Measurements from ENCODE around the gene RASL10A. TPM values are rescaled to one million over a fixed set of nuclear protein-coding genes. Genes with fewer than 3 reads are reported as not detected.

RASL10A gene
- total and polyA plus RNA-seq, 2 donors (not counting 1 experiment from before 2014, with no cell fraction given), result not detected

- no peak overlapping the region for H2AFZ ChIP-seq (ENCODE audit: low read length)
- no peak overlapping the region for H3K4me2 ChIP-seq (ENCODE audit: extremely low read depth, insufficient read depth, low read length)
- DNase-seq (ENCODE audit: low read depth in 2 of 2), result no peak
- no peaks in the 10 kb centered on the region for H3K79me2 ChIP-seq (ENCODE audit: control insufficient read depth, insufficient read depth, low read length)
- H3K27ac ChIP-seq (ENCODE audit: insufficient read depth, low read length), result no peak overlapping the region
- H3K9ac ChIP-seq (ENCODE audit: insufficient read depth, low read length), result no peak overlapping the region
- H4K20me1 ChIP-seq (ENCODE audit: control insufficient read depth, extremely low read depth, insufficient read depth, low read length), result no peaks in the 10 kb centered on the region
- H3K9me3 ChIP-seq (ENCODE audit: control insufficient read depth, insufficient read depth, low read depth, low read length), result no peaks in the 10 kb centered on the region
- H3K27me3 ChIP-seq (ENCODE audit: control insufficient read depth, insufficient read depth, low read length), result no peaks in the 10 kb centered on the region
- H3K4me3 ChIP-seq (replicated peaks in 1 of 4; ENCODE audit: control extremely low read depth in 1 of 4, insufficient read depth in 1 of 4, low read depth in 3 of 4, low read length in 4 of 4), result no peak overlapping the region
- H3K36me3 ChIP-seq (ENCODE audit: control insufficient read depth, insufficient read depth, low read length), result peaks cover 28% of the 10 kb centered on the region
- TF ChIP-seq EZH2 (IDR thresholded peaks at IDR 0.05; ENCODE audit: low read length, missing control alignments) (no peak), CTCF (conservative IDR thresholded peaks at IDR 0.05 in 1 of 2, IDR thresholded peaks at IDR 0.05 in 1 of 2; ENCODE audit: low read depth in 1 of 2, low read length in 2 of 2) (no peak)
- no peaks in the 10 kb centered on the region for H3K4me1 ChIP-seq (ENCODE audit: control insufficient read depth, extremely low read depth, insufficient read depth, low read length)
Measured at GRCh38 chr22:29353860-29354259, 38.4 kb upstream of the RASL10A start.

- peaks cover 28% of the 10 kb centered on the region for H3K36me3 ChIP-seq (ENCODE audit: control insufficient read depth, insufficient read depth, low read length)
- no peak overlapping the region for H3K9ac ChIP-seq (ENCODE audit: insufficient read depth, low read length)
- no peak for DNase-seq (ENCODE audit: low read depth in 2 of 2)
- H3K9me3 ChIP-seq (ENCODE audit: control insufficient read depth, insufficient read depth, low read depth, low read length), result no peaks in the 10 kb centered on the region
- H3K27ac ChIP-seq (ENCODE audit: insufficient read depth, low read length), result no peak overlapping the region
- H4K20me1 ChIP-seq (ENCODE audit: control insufficient read depth, extremely low read depth, insufficient read depth, low read length), result no peaks in the 10 kb centered on the region
- no peak overlapping the region for H3K4me3 ChIP-seq (replicated peaks in 1 of 4; ENCODE audit: control extremely low read depth in 1 of 4, insufficient read depth in 1 of 4, low read depth in 3 of 4, low read length in 4 of 4)
- H3K79me2 ChIP-seq (ENCODE audit: control insufficient read depth, insufficient read depth, low read length), result no peaks in the 10 kb centered on the region
- no peaks in the 10 kb centered on the region for H3K27me3 ChIP-seq (ENCODE audit: control insufficient read depth, insufficient read depth, low read length)
- no peak for TF ChIP-seq CTCF (conservative IDR thresholded peaks at IDR 0.05 in 1 of 2, IDR thresholded peaks at IDR 0.05 in 1 of 2; ENCODE audit: low read depth in 1 of 2, low read length in 2 of 2)
- no peak for TF ChIP-seq EZH2 (IDR thresholded peaks at IDR 0.05; ENCODE audit: low read length, missing control alignments)
- no peak overlapping the region for H3K4me2 ChIP-seq (ENCODE audit: extremely low read depth, insufficient read depth, low read length)
- no peak overlapping the region for H2AFZ ChIP-seq (ENCODE audit: low read length)
- no peaks in the 10 kb centered on the region for H3K4me1 ChIP-seq (ENCODE audit: control insufficient read depth, extremely low read depth, insufficient read depth, low read length)
Measured at GRCh38 chr22:29353286-29353685, 37.8 kb upstream of the RASL10A start.

GRCh38 chr22:29352778-29353177, 37.3 kb upstream of the RASL10A start:
- H3K9ac ChIP-seq (ENCODE audit: insufficient read depth, low read length), result no peak overlapping the region
- H4K20me1 ChIP-seq (ENCODE audit: control insufficient read depth, extremely low read depth, insufficient read depth, low read length), result no peaks in the 10 kb centered on the region
- no peaks in the 10 kb centered on the region for H3K9me3 ChIP-seq (ENCODE audit: control insufficient read depth, insufficient read depth, low read depth, low read length)
- H3K4me2 ChIP-seq (ENCODE audit: extremely low read depth, insufficient read depth, low read length), result no peak overlapping the region
- H3K27ac ChIP-seq (ENCODE audit: insufficient read depth, low read length), result no peak overlapping the region
- no peak for DNase-seq (ENCODE audit: low read depth in 2 of 2)
- no peak for TF ChIP-seq EZH2 (IDR thresholded peaks at IDR 0.05; ENCODE audit: low read length, missing control alignments)
- H3K4me1 ChIP-seq (ENCODE audit: control insufficient read depth, extremely low read depth, insufficient read depth, low read length), result no peaks in the 10 kb centered on the region
- no peak overlapping the region for H3K4me3 ChIP-seq (replicated peaks in 1 of 4; ENCODE audit: control extremely low read depth in 1 of 4, insufficient read depth in 1 of 4, low read depth in 3 of 4, low read length in 4 of 4)
- H3K79me2 ChIP-seq (ENCODE audit: control insufficient read depth, insufficient read depth, low read length), result no peaks in the 10 kb centered on the region
- no peak overlapping the region for H2AFZ ChIP-seq (ENCODE audit: low read length)
- H3K36me3 ChIP-seq (ENCODE audit: control insufficient read depth, insufficient read depth, low read length), result peaks cover 24% of the 10 kb centered on the region
- H3K27me3 ChIP-seq (ENCODE audit: control insufficient read depth, insufficient read depth, low read length), result no peaks in the 10 kb centered on the region

Measured in fibroblast of lung (primary cell).